IPS DF 4.7 (cell line): Measurements from ENCODE around the gene NDRG2.
"Not testable (repeated sequence)": the region's sequence is repeated elsewhere in the genome, so short reads cannot be mapped to it uniquely, and the experiment has no call there.

Source experiments
- DNase-seq: peaks from one replicate; pipeline ENCODE4 v3.0.0-alpha.2; 2013; ENCODE audit warnings: low spot score; ENCODE audit errors: extremely low read depth

The NDRG2 gene

GRCh38 chr14:21056520-21057163 is 31.8 kb upstream of the NDRG2 start:
- DNase-seq: no peak

DNA sequence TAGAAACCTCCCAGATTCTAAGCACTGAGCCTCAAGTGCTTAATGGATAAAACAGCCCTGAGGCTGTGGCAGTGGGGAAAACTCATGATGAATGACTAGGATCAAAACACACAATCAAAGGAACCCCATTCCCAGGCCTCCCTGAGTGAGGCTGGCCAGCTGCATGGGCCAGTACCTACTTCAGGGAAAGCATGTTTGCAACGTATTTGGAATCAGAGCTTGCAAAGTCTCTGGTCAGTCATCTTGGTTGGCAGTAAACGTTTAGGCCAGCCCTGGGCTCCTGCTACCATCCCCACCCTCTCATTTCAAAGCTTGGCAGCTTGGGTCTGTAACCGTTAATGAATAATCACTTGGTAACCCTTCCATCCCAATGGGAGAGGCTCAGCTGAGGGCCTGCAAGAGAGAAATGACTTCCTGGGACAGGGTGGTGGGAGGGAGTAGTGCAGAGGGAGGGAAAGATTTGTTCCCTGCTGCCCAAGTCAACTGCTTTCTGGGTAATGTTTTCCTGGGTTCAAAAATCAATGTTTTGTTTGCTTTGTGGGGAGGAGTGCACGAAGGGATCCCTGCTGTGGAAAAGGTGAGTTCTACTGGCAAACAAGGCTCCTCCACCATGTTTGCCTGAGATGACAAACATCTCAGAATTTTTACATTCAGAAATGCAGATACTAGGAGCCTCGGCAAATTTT is 30.7 kb upstream of the NDRG2 start:
- DNase-seq: no peak

GRCh38 chr14:21054768-21055145 is 29.9 kb upstream of the NDRG2 start:
- DNase-seq: no peak

- no peak for DNase-seq
Observed at GRCh38 chr14:21054123-21054767, 29.4 kb upstream of the NDRG2 start.

GRCh38 chr14:21053184-21054122 is 28.6 kb upstream of the NDRG2 start:
- DNase-seq: no peak

DNA sequence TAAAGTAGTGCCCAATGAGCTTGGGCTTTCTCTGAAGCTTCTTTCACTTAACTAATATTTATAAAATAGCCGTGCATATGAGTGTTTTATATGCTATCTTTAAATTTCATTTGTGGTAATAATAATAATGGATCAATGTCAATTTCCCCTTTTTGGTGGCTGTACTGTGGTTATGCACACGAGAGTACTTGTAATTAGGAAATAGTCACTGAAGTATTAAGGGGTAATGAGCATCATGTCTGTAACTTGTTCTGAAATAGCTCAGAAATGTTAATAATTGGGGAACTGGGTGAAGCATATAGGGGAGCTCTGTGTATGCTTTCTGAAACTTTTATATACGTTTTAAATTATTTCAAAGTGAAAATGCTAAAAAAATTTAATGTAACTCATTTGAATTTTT is 25.7 kb upstream of the NDRG2 start:
- DNase-seq: no peak

DNA sequence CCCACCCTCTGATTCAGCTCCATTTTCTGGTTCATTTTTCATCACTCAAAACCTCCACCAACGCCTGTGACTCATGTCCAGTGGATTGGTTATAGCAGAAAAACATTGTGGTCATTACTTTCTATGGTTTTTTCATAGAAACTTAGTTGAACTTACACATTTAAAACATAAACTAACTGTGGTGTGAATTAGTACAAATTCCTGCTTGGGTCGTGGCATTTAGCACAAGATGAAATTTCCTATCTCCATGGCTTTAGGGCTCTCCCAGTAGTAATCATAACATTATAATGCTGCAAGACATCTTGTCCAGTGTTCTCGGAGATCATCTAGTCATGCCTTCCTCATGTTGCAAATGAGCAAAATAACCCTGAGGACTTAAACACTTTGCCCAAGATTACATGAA is 24.4 kb upstream of the NDRG2 start:
- DNase-seq: no peak

DNA sequence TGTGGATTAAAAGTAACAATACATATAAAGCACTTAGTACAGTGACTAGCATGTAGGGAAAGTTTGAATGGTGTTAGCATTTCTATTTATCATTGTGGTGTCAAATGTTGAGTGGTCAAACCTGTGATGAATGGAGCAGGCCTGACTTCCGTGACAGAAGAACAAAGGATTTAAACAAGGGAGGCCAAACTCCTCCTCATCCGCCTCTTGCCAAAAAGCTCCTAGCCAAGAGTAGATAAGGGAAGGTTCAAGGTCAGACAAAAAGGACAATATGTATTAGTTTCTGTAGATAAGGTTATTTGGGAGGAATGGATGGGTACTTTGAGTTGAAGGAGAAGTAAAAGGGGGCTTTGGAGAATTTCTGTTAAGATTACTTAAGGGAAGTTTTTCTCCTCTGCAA is 23.8 kb upstream of the NDRG2 start:
- no peak for DNase-seq

GRCh38 chr14:21047378-21047781 is 22.5 kb upstream of the NDRG2 start:
- DNase-seq: no peak

DNA sequence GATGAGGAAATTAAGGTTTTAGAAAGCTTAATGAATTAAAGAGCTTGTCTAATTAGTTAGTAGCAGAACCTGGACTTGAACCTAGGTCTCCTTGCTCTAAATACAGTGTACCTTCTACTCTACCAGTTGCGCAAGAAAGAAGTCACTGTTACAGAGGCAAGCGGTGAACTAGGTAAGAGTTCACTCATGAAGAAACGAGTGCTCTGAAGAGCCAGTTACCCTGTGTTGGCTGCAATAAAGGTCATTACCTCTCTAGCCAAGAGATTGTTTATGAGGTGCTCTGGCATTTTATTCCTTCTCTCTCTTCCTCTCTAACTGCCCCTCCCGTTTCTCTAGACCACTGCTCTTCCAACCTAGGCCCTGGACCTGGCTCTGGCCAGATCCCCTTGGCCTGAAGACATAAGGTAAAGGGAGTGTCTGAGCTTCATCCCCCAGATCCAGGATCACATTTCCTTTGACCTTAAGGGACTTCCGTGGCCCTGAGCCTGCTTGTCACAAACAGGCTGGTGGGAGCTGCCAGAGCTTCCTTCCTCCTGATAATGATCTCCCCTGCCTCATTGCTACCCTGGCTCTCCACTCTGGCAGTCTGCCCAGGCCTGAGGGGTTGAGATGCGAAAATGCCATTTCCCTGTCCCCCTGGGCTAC is 19.2 kb upstream of the NDRG2 start:
- no peak for DNase-seq

DNA sequence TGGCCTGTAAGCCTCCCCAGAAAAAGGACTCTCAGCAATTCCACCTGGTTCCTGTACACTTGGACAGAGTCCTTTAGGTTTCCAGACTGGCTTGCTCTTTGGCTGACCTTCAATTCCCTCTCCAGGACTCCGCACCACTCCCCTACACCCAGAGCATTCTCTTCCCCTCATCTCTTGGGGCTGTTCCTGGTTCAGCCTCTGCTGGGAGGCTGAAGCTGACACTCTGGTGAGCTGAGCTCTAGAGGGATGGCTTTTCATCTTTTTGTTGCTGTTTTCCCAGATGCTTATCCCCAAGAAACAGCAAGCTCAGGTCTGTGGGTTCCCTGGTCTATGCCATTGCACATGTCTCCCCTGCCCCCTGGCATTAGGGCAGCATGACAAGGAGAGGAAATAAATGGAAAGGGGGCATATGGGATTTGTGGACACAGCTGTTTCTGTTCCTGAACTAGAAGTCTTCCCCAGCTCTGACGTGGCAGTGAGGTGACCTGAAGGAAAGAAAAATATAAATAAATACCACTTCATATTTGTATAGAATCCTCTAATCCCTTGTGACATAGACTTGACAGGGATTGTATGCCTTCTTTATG is 18.6 kb upstream of the NDRG2 start:
- no peak for DNase-seq

GRCh38 chr14:21042918-21043317 is 18.1 kb upstream of the NDRG2 start:
- no peak for DNase-seq

DNA sequence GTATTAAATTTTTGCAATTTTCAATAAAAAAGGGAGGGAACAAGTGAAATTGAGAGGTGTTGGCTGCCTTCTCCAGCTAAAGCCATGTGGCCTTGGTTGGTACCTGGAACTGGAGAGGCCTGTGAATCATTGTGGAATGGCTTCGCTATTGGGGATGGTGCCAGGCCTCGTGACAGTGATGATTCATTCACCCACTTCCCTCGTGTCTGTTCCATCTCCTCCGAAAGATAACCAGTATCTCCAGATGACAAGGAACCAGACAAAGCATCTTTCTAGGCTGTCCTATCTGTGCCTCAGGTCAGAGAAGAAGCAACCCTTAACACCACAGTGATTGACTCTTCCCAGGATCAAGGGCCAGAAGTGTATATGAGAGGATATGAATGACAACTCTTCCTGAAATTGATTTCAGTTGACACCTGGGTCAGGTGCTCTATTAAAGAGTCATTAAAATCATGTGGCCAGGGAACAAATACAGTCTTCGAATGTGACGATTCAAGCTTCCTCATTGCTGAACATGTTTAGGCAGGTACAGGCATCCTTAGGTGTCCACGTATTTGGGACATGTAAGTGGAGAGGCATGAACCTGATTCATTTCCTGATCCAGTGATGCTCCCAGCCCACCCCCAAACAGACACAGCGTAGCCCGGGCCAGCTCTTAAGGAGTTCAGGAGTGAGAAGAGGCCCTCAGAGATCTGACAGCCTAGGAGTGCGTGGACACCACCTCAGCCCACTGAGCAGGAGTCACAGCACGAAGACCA is 17.0 kb upstream of the NDRG2 start, which contains the start of gene RNASE7:
RNASE7 (plus strand) TSS at position 687 of the 758 bp plus-strand sequence. CDS start 631 bp downstream, outside the sequence.
- DNase-seq: no peak

GRCh38 chr14:21040941-21041340 is 16.1 kb upstream of the NDRG2 start:
- DNase-seq: not testable (repeated sequence)

- DNase-seq: no peak
Observed at GRCh38 chr14:21040370-21040925, 15.6 kb upstream of the NDRG2 start.

DNA sequence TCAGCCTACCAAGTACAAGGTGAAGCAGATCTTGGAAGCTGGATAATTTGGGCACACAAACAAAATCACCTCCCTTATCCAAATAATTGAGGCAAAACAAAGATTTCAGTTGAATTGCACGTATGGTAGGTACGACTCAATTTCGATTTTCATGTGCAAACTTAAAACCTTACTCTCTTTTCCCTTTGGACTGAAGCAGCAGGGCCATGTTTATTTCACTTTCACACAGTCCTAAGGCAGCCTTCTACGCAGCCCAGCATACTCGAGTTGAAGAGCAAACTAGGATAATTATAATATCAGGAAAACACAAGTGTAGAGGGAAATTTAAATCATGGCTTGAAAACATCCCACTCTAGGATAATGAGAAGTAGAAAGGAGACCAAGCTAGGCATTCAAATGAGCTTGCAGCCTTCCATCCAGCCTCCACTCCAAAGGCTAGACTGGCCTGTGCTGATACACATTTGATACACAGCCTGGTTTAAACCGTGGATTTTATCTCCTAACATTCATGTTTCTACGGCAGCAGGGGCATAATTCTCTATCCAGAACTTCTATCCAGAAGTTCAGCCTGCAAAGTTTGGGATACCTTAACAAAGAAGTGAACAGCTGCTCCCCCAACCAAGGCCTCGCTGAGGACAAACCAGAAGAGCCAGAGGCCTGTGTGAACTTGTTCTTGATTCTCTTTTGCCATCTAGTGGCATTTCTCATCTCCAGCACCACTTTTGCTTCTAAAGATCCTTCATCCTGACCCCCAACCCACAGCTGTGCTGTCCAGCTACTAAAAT is 14.9 kb upstream of the NDRG2 start:
- DNase-seq: no peak

DNA sequence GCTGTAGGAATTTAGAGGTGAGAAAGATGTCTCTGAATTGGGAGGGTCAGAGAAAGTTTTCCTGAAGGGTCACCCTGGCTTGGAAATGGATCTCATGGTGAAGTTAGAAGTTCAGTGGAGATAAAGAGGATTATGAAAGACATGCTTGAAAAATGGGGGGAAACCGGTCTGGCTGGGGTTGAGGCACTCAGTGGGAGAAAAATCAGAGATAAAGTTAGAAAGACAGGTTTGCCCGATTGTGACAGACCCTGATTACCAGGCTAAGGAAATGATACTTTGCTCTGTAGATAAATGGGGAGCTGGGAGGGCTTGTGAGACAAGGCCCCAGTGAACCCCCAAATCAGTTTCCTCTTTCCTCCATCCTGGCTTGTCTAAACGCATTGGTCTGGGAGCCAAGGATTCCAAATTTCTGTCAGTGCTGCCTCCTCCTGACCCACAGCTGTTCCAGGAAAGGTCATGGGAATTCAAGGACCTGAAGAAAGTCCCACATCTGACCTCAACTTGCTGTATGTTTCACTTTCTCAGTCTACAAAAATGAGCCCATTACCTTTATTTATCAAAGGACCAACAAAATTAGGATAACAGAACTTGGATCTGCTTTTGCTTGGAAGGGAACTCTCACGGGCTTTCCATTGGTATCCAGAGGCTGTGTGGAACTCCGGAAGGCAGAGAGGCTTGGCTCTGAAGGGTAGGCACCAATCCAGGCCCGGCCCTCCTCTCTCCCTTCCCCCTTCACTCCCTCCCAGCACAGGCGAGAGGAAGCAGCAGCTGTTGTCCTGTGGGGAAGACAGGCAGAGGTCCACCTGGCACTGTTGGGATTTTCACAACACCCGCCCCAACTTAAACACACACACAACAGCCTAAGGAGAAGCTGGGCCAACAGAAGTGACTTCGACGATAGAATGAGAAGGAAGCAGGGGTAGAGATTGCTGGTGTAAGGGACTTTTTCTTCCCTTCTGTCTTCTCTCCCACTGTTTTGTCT is 13.9 kb upstream of the NDRG2 start:
- DNase-seq: no peak

DNA sequence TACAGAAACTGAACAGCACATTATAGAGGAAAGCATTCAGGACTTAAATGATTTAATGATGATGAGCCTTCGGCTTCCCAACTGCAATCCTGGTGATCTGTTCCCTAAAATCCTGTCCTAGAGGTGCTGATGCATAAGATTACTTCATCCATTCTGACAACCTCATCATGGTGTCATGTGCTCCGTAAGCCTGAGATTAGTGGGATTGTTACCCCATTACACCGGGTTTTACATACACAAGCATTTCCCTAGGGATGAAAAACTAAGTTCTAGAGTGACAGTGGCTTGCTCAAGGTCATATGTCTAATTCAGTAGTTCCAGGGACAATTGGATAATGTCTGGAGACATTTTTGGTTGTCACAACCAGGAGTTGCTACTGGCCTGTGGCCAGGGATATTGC is 12.3 kb upstream of the NDRG2 start:
- no peak for DNase-seq
